GM21576 (cell line): Measurements from ENCODE around the gene F13A1.

Experiments
- ATAC-seq: cut with Tn5 transposase; IDR thresholded peaks from one replicate; pipeline ENCODE4 v1.9.1; 2021; ENCODE audit warnings: mild to moderate bottlenecking, moderate library complexity; ENCODE audit not compliant: unreplicated experiment

The F13A1 gene

DNA sequence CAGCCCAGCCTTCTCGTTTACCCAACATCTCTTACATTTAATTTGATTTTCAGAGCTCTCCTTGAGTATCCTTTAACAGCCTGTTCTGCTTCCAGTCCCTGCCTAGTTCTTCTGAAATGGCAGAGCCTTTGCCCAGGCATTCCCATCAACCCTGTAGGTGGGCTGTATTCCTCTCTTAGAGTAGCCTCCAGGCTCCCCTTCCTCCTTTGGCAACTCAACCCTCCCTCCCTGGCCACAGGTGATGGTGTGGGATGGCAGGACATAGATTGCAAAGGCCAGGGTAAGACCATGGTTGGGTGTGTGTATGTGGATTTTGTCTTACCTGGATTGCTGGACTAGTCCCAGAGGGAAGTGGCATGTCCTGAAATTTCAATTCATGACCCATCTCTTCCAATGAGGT, 125.4 kb downstream of the F13A1 start:
- ATAC-seq: no peak

DNA sequence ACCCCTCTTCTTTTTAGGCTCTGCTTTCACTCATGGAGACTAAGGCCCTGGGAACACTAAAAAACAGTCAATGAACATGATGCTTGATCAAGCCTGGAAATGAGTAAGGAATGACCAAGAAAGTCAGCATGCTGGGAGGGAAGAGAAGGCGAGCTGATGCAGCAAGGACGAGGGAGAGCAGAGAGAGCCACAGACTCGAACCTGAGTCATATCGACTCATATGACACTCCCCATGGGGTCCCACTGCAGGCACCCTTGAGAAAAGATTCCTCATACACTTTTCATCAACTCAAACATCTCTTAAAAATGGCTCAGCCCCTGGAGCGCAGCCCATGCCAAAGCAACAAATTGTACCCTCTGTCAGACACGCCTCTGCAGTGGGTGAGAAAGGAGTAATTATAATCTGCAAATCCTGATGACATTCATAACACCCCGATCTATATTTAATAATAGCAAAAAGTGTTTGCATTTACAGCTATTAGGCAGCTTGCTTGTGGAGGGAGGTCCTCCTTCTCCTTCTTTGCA, 127.2 kb downstream of the F13A1 start:
- no peak for ATAC-seq

DNA sequence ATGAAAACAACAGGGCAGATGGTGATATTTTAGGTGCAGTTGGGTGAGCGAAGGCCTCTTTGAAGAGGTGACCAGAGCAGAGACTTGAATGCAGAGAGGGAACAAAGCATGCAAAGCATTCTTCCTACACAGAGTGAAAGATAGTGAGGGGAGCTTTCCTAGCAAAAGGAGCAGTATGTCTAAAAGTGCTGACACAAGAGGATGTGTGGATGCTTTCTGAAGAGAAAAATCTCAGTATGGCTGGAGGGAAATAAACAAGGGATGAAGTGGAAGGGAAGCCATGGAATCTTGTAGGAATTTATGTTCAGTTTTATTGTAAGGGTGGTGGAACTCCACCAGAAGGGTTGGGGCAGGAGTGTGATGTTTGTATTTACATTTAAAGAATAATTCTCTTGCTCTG, 128.6 kb downstream of the F13A1 start:
- no peak for ATAC-seq

DNA sequence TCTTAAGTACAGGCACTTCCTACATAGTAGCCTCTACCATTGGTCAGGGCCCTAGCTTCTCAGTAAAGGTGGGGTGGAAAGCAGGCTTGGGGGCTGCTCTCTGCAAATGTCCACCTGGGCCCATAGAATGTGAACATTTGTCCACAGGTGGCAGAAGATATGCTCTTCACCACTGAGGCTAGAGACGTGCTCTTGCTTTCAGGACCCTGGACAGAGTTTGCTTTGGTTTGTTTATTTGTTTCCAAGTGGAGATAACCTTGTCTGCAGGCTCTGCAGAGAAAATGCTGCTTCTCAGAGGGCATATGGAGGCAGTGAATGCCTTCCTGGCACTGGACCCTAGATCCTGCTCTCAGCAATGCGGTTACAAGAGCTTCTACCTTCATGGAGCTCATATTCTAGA, 129.0 kb downstream of the F13A1 start:
- no peak for ATAC-seq

DNA sequence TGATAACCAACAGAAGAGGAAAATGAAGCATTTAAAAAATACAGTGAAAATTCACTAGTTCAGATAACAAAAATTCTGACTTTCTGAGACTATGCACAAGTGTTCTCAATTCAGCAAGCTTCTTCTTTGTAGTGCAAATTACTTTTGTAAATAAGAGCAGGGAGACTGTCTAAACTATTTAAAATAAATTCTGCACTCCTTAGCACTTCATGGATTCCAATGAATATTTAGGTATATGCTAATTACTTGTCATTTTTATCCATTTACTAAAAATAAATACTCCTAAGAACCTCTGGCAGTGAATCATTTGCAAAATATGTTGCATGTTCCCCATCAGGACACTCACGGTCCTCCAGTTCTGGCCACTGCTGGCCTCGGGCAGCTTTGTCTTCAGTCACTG, 139.8 kb downstream of the F13A1 start:
- no peak for ATAC-seq

DNA sequence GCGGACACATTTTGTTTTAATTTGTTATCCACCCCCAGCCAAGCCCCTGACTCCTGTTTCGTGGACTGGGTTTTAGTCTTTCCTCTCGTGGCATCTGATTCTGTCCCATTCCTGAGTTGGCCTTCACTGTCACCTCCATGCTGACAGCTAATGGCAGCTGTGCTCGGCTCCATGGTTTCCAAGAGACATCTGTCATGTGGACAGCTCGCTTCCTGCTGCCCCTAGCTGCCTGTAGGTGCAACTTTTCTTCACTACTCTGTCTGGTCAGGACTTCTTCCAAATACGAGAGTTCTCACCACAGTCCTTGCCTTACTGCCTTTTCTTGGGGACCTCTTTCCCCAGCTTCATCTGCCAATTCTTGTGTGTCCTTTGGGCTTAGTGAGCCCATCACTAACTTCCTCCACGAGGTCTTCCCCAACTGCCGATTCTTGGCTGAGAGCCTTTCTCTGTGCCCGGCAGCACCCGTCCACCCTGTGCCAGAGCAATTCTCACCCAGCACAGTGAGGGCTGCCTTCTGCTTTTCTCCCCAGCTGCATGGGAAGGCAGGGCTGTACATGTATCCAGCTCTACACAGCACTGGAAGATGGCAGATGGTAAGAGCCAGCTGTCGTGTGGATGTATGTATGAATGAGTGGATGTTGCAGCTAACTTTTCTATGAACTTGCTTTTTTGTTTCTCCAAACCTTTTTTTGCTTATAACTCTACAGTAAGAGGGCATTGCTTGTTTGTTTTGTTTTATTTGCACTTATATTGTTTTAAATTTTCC, 140.4 kb downstream of the F13A1 start:
- no peak for ATAC-seq

DNA sequence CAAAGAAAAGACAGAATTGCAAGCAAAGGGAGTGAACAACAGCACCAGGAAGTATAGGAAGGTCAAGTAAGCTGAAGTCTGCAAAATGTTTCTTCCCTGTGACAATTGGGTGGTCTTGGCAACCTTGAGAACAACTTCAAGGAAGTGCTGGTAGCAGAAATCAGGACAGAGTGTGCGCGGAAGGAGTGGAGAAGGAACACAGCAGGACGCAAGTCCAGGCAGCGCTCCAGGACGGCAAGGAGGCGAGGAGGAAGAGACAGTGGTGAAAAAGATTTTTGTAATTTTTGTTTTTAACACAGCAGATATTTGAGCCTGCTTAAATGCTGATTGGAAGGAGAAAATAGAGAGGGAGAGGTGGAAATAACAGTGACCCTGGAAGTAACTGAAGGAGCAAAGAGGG, 141.7 kb downstream of the F13A1 start:
- ATAC-seq: no peak

DNA sequence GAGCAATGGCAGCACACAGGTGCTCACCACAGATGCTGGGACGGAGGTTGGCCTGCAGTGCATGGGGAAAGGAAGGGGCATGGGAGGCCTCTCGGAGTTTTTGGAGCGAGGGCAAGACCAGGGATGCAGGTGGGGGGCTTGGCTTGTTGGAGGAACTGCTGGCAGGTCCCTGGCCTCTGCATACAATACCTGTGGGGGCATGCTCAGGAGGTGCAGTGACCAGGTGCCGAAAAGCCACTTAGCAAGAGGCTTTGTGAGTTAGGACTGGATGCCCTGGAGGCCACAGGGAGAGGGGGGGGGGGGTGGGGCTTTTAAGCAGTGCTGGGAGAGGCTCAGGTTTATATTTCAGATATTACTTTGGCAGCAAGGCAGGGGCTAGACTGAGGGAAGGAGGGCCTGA, 142.7 kb downstream of the F13A1 start:
- ATAC-seq: no peak

DNA sequence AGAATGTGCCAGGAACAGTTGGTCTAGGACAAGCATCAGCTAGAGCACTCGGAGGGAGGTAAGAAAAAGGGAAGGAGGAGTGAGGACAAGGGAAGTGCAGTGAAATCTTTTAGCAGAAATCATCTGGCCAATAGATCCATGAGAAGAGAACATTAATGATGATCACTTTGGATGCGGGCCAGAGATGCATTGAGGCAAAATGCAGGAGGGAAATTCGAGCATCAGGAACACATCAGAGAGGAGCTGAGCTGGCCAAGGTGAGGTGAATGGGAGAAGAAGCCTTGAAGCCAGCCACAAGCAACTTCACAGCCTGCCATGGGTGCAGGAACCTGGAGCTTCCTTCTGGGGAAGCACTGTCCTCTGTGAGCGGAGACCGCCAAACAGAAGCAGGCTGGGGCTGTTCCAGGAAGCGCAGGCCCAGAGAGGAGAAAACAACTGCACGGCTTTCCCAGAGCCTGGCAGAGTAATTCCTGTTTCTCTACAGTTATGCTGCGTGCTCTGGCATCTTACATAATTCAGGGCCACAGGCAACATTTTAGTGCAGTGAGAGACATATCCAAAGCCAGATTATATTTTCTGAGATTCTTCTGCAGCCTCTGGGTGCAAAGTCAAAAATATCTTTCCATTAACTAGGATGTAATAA, 143.8 kb downstream of the F13A1 start:
- ATAC-seq: no peak

DNA sequence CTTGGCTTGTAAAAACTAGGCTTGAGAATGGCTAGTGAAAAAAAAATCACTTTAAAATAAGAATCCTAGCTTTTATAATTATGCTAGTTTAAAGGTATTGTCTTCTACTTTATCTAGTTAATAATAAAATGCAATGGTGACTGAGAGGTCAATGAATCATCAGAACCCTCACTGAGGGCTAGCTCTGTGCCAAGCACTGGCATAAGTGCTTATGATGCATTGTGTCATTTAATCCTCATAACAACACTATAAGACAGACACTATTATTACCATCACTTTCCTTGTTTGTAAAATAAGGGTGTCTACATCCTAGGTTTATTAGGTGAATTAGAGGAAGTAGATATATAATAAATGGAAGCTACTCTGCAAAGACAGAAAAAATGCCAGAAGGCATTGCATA, 144.3 kb downstream of the F13A1 start:
- ATAC-seq: no peak

DNA sequence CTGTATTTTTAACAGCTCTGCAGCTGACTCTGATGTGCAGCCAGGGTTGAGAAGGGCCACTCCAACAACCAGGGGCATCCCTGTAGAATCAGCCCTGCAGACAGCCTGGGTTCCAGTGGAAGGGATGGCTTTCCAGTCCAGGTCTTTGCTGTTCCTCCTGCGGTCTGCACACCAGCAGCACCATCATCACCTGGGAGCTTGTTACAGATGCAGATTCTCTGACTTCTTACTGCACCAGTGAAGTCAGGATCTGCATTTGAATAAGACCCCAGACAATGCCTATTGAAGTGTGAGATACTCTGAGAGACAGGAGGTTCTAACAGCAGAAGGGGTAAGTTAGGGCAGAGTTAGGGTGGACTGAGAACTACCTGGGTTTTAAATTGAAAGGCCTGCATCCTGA, 151.3 kb downstream of the F13A1 start:
- ATAC-seq: no peak

DNA sequence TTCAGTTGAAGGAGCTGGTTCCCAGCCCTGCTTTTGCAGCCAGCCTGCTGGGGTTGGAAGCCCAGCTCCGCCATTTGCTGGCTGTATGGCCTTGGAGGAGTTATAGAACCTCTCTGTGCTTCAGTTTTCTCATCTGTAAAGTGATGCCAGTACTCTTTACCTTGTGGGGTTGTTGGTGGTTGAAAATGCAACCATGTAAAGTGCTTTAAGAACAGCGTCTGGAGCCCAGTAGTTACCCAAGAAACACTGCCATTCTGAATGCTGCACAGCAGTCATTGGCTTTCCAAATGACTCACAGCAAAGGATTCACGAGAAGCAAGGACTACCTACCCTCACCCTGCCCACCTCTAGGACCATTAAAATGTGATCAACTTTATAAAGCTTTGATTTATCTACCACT, 154.4 kb downstream of the F13A1 start:
- ATAC-seq: no peak

DNA sequence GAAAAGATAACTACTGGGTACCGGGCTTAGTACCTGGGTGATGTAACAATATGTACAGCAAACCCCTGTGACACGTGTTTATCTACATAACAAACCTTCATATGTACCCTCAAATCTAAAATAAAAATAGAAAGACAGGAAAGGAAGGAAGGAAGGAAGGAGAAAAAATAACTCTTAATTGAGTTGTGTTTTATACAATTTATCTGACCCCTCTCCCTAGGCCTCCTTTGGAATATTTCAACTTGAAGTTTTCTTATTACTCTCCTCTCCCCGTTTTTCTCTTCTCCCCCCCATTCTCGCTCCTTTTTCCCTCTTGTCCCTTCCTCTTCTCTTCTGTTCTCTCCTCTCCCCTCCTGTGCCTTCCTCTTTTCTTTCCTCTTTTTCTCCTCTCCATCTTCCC, 156.1 kb downstream of the F13A1 start:
- ATAC-seq: no peak

DNA sequence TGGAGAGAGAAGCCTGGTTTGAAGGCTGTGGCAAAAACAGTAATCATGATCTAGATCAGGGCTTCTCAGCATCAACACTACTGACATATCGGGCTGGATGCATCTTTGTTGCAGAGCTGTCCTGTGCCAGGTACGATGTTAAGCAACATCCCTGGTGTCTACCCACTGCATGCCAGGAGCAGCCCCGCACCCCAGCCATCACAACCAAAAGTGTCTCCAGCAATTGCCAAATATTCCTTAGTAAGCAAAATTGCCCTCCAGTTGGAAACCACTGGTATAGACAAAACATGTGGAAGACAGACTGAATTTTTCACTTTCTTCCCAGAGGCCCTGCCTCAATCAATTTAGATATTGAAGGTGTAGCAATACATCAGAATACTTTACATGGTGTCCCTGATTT, 166.1 kb downstream of the F13A1 start:
- no peak for ATAC-seq

DNA sequence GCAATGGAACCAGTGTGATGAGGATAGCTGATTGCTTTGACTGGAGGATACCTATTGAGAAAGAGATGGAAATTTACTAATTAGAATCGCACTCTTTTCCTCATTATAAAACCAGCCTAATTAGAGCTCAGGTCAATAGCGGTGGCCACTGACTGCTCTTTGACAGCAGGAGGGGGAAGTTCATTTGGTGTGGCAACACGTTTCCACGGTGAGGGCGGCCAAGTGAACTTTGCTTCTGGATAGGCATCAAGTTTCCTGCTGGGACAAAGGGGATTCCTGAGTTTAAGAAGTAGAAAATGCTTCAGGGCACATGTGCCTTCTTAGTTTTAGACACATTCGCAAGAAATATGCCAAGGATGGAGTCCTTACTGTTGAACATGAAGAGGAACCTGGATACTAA, 168.4 kb downstream of the F13A1 start:
- no peak for ATAC-seq

DNA sequence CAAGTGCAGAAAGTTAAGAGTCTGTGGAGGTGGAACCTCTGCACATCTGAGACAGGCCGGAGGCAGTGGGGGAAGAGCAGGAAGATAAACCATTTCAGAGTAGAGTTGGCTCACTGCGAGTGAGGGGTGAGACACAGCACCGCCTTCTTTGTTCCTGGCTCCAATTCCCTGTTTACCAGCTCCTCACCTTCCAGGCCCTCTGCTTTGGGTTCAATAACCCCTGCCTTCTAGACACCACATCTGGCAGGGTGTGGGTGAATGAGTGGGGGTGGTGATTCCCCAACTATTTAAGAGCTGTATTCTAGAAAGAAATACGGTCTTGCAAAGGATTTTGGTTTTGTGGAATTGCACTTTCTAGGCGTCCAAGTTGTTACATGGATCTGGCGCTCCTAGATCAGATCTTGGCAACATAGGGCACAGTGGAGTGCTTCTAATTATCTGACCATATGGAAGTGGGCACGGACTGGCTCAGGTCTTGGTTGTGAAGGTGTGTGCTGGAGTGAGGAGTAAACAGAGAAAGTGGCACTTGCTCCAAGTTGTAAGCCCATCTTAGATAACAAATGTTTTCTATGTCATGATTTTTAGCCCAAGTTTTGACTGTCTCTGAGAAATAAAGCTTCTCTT, 172.2 kb downstream of the F13A1 start:
- no peak for ATAC-seq

DNA sequence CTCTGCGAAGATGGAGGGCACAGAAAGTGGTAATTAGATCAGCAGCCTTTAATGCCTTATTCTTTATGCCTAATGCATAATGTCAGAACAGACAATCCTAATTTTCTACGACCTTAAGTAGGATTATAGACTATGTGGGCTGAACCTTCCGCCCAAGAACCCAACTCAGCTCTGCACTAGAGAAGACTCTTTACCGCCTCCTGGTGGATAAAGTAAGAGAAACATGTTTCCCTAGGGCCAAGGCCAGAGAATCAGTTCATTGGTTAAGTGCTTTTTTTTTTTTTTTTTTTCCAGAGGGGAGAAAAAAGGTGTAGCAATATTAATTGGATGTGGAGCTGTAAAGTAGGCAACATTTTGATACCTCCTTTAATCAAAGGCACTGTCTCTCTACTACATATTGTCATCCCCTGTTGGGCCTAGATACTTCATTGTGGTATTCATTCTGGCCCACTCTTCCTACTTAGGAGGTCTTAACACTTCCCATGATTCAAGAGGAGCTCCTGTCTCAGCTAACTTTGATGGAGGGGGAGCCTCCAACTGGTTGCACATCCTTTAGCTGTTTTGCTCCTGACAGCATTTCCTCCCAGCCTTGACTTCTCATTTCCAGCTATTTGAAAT, 188.9 kb downstream of the F13A1 start:
- no peak for ATAC-seq

DNA sequence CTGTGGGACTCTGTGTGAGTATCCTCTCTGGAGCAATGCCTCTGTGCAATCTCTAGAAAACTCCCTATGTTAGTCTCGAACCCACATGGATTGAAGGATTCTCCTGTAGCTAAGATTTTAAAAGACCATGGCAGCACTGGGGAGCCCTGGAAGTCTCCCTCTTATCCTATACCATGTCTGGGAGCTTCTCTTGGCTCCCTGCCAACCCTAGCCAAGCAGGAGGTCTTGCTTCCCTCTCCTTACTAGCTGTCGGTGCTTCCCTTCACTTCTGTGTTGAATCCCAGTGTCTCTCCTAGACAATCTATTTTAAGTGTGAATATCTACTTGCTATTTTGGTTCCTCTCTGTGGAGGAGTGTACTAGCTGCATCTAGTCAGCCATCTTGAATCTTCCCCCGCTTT, 195.0 kb downstream of the F13A1 start:
- ATAC-seq: no peak

DNA sequence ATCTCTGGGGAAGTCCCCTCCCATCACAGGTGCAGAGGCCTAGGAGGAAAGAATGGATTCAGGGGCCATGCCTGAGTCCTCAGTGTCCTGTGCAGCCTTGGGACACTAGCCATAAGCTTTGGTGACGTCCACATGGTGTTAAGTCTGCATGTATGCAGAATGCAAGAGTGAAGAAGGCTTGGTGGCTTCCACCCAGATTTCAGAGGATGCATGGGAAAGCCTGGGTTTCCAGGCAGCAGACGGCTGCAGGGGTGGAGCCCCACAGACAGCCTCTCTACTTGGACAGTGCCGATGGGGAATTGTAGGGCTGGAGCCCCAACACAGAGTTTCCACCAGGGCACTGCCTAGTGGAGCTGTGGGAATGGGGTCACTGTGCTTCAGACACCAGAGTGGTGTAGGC, 196.7 kb downstream of the F13A1 start:
- ATAC-seq: no peak

DNA sequence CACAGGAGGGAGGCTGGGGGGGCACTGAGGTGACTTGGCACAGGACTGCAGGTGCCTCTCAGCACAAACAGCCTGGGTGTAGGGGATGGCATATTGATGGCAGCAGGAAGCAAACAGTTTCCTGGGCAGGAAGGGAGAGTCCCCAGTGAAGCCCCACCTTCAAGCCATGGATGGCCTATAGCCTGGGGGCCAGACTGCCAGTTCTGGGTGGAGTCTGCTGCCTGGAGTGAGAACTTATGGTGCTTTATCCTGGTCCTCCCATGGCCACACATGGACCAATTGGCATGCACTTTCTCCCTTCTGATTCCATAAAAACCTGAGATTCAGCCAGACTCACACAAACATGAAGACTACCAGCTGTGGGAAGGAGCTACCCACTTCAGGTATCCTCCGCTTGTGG, 198.5 kb downstream of the F13A1 start:
- no peak for ATAC-seq

DNA sequence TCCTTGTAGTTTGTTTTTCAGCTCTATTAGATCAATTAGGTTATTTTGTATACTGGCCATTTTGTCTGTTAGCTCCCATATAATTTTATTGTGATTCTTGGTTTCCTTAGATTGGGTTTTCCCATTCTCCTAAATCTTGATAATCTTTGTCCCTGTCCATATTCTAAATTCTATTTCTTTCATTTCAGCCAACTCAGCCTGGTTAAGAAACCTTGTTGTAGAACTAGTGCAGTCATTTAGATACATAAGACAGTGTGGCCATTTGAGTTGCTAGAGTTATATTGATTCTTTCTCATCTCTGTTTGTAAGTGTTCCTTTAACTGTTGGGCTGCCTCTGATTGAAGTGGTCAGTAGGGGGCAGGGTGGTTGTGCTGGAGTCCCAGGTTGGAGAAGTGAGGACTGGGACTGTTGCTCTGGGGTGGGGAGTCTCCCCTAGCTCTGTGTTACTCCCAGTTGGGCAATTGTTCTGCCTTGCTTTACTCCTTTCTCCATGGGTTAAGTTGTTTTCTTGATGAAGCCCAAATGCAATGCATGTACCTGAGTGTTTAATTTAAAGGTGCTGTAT, 214.9 kb downstream of the F13A1 start:
- ATAC-seq: no peak
